GM21515 (cell line): ENCODE results near the gene TMEM98.
"Not testable (repeated sequence)": the region's sequence is repeated elsewhere in the genome, so short reads cannot be mapped to it uniquely, and the experiment has no call there.

Experiments used
- ATAC-seq: cut with Tn5 transposase; IDR thresholded peaks from one replicate; pipeline ENCODE4 v1.9.1; 2021; ENCODE audit not compliant: unreplicated experiment

TMEM98 gene

GRCh38 chr17:32927724-32928585, at the start of gene TMEM98:
TSS of gene TMEM98 (plus strand) at chr17:32928153. CDS start at chr17:32931529, 3,376 bp downstream.
- ATAC-seq: no peak

GRCh38 chr17:32878211-32878610, 49.7 kb upstream of the TMEM98 start:
- ATAC-seq: no peak

- no peak for ATAC-seq
These were observed 48.8 kb upstream of the TMEM98 start for GRCh38 chr17:32879134-32879533.

GRCh38 chr17:32880671-32881453, 47.1 kb upstream of the TMEM98 start:
- ATAC-seq: no peak

GRCh38 chr17:32882029-32882428, 45.9 kb upstream of the TMEM98 start:
- no peak for ATAC-seq

- no peak for ATAC-seq
These were observed 45.2 kb upstream of the TMEM98 start for GRCh38 chr17:32882734-32883133.

- ATAC-seq: not testable (repeated sequence)
These were observed 41.0 kb upstream of the TMEM98 start for GRCh38 chr17:32886951-32887350.

GRCh38 chr17:32887410-32887809, 40.5 kb upstream of the TMEM98 start:
- ATAC-seq: not testable (repeated sequence)

- ATAC-seq: no peak
These were observed 33.7 kb upstream of the TMEM98 start for GRCh38 chr17:32894245-32894644.

- no peak for ATAC-seq
These were observed 31.2 kb upstream of the TMEM98 start for GRCh38 chr17:32896647-32897258.

- ATAC-seq: no peak
These were observed 28.5 kb upstream of the TMEM98 start for GRCh38 chr17:32899236-32900013.

GRCh38 chr17:32901743-32902142, 26.2 kb upstream of the TMEM98 start:
- no peak for ATAC-seq

GRCh38 chr17:32903774-32904673, 23.9 kb upstream of the TMEM98 start:
- no peak for ATAC-seq

GRCh38 chr17:32904891-32905290, 23.1 kb upstream of the TMEM98 start:
- ATAC-seq: no peak

- ATAC-seq: no peak
These were observed 20.4 kb upstream of the TMEM98 start for GRCh38 chr17:32907583-32907982.

- ATAC-seq: no peak
These were observed 18.1 kb upstream of the TMEM98 start for GRCh38 chr17:32909787-32910369.

- ATAC-seq: no peak
These were observed 17.2 kb upstream of the TMEM98 start for GRCh38 chr17:32910769-32911168.

GRCh38 chr17:32912218-32912897, 15.6 kb upstream of the TMEM98 start:
- ATAC-seq: no peak

- ATAC-seq: no peak
These were observed 14.4 kb upstream of the TMEM98 start for GRCh38 chr17:32913593-32913992.
